ENCODE measurements around the gene NEU2.

- TF ChIP-seq CTCF (IDR thresholded peaks at IDR 0.05), result no peak
- TF ChIP-seq POLR2A (IDR thresholded peaks at IDR 0.05; ENCODE audit: low read depth), result no peak
- no peak for TF ChIP-seq EP300 (IDR thresholded peaks at IDR 0.05)
Observed at GRCh38 chr2:233005096-233005495, 27.4 kb upstream of the NEU2 start.
